ENCODE data around the gene ACP4.
"Not testable (repeated sequence)": the region's sequence is repeated elsewhere in the genome, so short reads cannot be mapped to it uniquely, and the experiment has no call there.

Gene ACP4

DNA sequence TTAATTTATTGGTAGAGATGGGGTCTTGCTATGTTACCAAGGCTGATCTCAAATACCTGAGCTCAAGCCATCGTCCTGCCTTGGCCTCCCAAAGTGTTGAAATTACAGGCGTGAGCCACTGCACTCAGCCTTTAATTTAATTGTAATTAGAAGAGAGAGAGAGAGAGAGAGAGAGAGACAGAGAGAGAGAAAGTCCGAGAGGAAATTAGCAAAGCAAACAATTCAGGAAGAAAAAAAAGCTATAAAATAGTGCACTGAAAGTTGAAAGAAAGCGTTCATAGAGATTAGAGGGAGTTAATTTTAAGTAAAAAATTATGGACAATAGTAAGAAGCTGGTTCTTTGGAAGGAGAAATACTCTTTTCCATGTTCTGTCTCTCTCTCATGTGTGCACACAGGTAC, 13.0 kb upstream of the ACP4 start:
- DNase-seq, result no peak

DNA sequence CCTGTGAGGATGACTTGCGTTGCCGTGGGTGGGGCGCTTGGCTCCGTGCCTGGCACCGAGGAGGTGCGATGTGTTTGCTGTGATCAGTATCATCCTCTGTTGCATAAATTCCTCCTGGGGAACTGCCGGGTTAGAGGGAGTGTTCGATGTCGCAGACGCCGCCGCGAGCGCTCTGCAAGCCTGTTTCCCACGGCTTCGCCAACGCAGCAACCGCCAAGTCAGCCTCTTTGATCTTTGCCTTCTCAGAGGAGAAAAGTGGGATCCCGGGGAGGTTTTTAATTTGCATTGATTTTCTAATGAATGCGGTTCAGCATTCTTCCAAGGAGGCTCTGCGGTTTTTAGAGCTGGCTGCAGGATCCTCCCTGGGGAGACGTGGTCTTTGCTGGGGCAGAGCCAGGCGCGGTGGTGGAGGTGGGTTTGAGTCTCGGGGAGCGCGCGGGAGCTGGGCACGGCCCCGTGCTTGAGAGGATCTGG, 12.3 kb upstream of the ACP4 start:
- DNase-seq, result no peak

DNA sequence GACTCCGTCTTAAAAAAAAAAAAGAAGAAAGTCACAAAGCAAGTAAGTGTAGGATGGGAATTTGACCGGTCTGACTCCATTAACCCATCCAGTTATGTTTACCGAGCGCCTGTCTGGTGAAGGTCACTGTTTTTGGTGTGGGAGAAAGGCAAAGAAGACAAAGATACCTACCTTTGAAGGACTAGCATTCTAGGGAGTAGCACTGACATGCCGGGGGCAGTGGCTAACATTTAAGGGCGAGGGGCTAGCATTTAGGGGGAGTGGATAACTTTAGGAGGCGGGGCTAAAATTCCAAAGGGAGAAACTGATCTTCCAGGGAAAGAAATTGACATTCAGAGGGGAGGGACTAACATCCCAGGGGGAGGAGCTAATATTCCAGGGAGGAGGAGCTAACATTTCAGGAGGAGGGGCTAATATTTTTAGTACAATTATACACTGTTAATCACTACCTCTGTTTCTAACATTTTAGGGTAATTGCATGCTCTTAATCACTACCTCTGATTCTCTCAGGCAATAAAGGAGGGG, 11.2 kb upstream of the ACP4 start:
- DNase-seq, result no peak

DNA sequence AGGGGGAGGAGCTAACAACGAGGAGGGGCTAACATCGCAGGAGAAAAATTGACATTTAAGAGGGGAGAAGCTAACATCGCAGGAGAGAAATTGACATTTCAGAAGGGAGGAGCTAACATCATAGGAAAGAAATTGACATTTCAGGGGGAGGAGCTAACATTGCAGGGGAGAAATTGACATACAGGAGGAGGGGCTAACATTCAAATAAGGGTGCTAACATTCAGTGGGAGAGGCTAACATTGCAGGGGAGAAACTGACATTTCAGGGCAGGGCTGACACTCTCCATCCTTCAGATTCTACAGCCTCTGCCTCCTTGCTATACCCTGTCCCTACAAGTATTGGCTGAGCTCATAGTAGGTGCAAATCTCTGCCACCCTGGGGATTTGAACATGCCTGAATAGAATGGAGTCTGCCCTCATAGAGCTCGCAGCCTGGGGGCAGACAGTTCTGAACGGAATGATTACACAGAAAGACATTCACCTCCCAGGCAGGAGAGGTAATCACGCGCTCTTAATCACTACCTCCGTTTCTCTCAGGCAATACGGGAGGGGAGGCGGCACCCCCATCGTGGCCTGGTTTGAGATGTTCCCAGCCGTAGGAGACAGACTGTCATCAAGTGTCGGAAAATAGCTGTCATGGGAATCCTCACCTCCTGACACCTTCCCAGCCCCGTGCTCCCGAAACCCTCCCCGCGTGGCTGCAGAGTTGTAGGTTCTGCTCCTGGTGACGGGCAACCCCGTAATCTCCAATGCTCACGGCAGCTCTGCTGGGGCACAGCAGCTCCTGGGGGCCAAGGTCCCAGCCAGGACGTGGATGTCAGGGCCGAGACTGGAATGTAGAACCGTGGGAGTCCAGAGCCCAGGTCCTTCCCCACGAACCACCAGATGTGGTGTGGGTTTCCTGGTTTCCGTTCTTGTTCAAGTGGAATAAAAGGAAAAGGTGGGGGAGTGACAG, 10.4 kb upstream of the ACP4 start:
- DNase-seq, result no peak

DNA sequence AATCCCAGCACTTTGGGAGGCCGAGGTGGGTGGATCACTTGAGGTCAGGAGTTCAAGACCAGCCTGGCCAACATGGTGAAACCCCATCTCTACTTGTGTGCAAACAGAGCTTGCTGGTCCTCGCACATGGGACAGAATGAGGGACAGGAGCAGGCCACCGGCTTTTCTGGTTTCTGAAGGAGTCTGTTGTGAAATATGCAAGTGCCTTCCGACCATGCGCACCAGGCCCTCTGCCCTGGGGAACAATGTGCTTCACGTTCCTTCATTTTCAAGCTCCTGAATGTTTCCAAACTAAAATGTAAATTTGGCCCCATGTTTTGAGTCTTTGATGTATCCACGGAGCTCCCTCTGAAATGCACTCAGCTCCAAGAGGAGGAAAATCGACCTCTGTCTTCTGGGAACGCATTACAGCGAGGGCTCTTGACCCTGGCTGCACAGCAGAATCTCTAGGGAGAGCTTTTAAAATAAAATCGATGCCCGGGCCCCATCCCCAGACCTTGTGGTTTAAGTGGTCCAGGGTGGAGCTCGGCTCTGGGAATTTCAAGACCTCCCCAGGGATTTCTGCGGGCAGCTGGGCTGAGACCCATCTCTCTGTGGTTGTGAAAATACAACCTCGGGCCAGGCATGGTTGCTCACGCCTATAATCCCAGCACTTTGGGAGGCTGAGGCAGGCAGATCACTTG, 9.3 kb upstream of the ACP4 start:
- DNase-seq, result no peak

DNA sequence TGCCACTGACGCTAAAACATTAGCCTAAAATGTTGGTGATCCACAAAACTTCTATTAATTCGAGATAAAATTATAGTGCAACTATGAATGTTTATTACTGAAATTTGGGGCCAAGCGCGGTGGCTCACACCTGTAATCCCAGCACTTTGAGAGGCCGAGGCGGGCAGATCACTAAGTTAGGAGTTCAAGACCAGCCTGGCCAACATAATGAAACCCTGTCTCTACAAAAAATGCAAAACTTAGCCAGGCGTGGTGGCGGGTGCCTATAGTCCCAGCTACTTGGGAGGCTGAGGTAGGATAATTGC, 6.4 kb upstream of the ACP4 start:
- not testable (repeated sequence) for DNase-seq

DNA sequence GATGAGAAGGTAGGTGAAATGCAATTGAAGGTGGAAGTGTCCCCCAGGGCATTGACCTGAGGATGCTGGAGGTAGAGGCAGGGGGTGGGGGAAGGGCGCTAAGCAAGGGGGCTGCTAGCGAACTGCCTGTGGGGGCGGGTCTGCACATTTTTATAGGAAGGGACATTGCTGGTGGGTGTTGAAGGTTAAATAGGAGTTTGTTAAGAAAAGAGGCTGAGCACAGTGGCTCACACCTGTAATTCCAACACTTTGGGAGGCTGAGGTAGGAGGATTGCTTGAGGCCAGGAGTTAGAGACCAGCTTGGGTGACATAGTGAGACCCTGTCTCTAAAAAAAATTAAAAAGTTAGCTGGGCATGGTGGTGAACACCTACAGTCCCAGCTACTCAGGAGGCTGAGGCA, 5.5 kb upstream of the ACP4 start:
- no peak for DNase-seq

DNA sequence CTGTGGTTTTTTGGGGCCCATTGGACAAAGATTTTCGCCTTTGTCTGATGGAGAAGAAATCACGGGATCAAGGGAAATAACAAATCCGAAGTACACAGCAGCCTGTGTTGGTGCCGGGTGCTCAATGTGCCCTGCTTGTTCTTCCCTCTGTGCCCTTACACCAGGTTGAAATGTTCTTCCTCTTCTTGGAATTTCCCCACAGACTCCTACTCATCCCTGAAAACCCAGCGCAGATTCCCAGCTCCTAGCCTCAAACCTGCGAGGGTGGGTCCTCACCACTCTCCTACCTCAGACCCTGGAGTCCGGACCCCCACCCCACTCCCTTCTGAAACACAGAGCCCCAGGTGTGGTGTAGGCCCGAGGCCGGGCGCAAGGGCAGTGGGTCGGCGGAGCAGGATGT, 4.9 kb upstream of the ACP4 start:
- DNase-seq, result no peak

DNA sequence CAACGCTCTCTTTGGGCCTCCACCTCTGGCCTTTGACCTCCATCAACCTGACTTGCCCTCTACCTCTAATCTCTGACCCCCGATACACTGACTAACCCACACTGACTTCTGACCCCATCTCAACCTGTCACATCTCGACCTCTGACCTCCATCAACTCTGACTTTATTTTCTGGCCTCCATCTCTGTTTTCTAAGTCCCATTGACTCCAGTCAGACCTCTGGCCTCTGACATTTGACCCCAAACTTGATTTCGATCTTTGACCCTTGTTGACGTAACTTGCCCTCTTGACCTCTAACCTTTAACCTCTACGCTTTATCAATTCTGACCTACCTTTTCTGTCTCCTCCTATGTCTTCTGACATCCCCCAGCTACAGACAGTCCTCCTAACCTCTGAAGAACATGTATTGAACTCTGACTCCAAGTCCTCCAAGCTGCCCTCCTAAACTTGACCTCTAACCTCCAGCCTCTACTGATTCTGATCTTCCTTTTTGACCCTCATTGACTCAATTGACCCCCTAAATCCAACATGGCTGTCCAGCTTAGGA, 780 bp downstream of the ACP4 start:
- DNase-seq, result no peak

DNA sequence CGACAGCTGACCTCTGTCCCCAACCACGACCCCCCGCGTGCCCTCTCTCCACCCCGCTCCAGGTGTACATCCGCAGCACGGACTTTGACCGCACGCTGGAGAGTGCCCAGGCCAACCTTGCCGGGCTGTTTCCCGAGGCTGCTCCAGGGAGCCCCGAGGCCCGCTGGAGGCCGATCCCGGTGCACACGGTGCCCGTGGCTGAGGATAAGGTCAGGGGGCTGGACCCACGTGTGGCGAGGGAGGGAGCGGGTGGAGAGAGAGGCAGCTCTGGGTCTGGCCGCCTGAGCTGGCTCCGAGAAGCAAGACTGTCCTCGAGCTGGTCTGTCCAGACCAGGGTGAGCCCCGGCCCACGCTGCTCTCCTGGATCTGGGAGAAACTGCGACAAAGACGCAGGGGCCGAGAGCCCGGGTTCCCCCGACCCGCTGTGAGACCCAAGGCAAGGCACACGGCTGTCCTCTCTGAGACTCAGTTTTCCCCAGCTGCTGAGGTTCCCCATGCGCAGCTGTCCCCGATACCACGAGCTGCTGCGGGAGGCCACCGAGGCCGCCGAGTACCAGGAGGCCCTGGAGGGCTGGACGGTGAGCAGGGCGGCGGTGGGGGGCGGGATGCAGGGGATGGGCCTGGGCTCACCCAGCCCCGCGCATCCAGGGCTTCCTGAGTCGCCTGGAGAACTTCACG, 1.5 kb downstream of the ACP4 start:
- peak in 1 of 2 experiments; percentile 40 for DNase-seq

DNA sequence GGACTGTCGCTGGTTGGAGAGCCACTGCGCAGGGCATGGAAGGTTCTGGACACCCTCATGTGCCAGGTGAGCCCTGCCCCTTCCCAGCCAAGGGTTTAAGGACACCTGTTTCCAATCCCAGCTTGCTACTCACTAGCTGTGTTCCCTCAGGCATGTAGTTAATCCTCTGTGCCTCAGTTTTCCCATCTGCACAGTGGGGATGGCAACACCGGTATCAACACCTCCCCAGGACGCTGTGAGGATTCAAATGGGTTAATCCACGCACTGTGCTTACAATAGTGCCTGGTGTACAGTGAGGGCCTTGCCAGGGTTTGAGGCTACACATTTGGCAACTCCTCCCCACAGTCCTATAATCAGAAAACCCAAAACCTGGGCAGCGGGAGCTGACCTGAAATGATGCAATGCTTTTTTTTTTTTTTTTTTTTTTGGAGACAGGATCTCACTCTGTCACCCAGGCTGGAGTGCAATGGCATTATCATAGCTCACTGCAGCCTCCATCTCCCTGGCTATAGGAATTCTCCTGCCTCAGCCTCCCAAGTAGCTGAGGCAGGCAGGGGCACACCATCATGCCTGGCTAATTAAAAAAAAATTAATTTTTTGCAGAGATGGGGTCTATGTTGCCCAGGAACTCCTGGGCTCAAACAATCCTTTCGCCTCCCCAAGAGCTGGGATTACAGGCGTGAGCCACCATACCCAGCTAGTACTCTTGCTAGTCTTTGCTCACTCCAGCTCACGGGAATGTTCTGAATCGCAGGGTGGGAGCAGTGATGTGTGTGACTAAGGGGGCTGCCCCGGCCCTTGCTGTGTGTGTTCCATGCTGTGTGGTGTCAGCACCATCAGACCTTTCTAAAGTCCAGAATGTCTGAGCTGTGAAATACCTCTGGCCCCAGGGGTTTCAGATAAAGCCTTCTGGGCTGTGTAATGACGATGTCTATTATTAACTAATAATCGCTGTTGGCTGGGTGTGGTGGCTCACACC, 2.3 kb downstream of the ACP4 start:
- peak in 1 of 2 experiments; percentile 37 for DNase-seq

DNA sequence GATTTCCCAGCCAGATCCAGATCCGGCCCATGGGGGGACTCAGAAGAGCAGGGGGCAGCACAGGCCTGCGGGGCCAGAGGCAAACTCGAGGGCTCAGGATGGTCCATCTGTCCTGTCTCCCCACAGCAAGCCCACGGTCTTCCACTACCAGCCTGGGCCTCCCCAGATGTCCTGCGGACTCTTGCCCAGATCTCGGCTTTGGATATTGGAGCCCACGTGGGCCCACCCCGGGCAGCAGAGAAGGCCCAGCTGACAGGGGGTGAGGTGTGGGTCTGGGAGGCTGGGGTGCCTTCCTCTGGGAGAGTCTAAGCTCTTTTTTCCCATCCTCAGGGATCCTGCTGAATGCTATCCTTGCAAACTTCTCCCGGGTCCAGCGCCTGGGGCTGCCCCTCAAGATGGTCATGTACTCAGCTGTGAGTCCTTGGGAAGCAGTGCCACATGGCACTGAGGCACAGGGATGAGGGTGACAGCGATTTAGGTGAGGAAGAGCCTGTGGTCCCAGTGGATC, 3.4 kb downstream of the ACP4 start:
- DNase-seq, result peak in 1 of 2 experiments; percentile 34

DNA sequence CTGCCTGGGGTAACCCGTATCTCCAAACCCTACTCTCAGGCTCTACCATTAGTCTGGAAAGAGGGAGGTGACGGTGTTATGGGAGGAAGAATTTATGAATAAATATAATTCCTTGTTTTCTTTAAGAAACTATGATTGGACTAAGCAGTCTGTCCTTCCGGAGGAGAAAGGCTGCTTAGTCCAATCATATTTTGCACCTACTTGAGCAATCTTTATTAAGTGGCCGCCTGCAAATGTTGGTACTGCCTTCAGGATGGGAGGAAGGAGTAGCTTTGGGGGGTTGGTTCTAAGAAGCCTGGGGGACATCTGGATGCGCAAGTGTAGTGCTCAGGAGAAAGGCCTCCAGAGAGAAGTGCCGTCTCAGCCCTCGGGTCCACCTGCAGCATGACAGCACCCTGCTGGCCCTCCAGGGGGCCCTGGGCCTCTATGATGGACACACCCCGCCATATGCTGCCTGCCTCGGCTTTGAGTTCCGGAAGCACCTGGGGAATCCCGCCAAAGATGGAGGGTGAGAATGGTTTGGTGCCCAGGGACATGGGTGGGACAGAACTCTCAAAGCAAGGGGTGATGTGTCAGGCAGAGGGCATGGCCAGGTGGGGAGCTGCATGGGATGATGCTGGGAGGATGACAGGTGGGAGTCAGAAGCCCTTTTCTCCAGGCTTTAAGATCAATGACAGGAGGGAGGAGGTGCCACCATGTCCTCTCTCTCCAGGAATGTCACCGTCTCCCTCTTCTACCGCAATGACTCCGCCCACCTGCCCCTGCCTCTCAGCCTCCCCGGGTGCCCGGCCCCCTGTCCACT, 4.1 kb downstream of the ACP4 start:
- DNase-seq, result peak in 1 of 2 experiments; percentile 38

DNA sequence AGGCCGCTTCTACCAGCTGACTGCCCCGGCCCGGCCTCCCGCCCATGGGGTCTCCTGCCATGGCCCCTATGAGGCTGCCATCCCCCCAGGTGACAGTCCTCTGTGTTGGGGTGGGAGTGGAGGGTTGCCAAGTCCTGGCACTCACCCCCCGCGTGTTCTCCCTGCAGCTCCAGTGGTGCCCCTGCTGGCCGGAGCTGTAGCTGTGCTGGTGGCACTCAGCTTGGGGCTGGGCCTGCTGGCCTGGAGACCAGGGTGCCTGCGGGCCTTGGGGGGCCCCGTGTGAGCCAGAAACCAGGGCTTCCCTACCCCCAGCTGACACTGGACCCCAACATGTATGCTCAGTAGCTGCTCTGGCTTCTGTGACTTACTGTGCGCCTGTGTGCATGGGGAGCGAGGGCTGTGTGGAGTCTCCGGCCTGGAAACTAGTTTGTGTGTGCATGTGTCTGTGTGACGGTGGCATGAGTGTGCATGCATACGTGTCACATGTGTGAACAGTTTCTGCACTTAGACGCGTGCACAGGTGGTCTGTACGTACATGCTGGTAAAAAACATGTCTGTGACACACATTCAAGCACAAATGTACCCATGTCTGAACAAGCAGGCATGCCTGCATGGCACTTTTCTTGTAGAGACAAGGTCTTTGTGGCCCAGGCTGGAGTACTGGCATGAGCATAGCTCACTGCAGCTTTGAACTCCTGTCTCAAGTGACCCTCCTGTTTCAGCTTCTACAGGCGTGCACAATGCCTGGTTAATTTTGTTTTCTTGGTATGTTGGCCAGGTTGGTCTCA, 4.9 kb downstream of the ACP4 start:
- DNase-seq, result no peak

DNA sequence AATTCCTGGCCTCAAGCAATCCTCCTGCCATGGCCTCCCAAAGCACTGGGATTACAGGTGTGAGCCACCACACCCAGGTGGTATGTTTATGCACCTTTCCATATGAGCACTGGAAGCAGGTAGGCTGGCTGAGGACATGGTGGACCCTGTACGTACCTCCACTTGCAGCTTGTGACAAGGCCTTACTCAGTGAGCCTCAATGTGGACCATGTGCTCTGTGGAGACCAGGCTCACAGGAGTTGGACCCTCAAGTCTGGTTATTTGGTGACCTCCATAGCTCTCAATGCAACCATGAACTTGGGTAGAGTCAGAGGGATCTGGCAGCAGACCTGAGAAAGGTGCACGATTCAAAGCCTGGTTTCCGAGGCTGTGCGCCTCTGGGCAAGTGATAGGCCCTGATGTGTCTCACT, 5.5 kb downstream of the ACP4 start:
- DNase-seq, result no peak

DNA sequence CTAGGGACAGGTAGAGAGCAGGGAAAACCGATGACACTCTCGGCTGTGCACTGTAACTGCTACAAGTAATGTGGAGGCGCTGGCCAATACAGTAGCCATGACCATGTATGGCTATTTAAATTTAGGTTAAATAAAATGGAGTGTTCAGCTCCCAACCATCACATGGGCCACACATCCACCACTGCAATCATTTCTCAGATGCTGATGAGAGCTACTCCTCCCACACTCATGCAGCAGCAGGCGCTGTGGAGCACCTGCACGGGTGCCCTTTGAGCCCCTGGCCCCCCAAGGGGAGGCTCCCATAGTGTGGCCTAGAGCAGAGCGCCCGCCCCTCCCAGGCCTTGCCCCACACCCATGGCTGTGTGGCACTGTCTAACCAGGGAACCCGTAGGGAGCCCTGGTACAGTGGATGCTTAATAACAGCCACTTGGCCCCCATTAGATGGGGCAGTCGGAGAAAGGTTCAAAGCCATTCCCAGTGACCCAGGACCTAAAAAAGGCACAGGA, 6.0 kb downstream of the ACP4 start:
- no peak for DNase-seq

DNA sequence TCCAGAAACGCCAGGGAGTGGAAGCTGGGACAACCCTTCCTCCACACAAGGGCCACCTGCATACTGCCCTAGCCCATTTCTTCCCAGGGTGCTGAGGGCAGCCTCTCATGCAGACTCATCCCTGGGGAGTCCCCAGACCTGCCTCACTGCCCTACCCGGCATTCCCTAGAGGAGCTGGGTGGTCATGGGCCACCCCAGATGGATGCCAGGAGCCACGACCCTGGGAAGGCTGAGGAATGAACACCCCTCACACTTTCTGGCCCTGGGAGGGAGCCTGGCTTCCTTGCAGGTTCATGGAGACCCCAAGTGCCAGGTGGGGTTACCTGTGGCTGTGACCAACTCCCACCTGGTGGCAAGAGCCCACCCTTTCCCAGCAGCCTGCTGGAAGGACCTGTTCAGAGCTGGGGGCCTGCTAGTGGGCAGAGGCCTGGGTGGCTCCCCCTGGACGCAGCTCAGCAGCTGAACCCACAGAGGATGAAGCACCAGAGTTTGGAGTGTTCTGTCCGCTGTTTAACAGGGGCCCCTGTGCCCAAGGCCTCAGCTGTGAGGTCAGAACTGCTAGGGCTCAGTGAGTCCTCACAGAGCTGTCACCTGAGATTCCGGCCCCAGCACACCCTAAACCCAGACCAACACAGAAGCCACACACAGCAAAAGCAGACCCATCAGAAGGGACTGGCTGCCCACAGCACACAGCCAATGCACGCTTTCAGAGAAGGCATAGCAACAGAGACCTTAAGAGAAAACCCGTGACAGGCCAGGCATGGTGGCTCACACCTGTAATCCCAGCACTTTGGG, 6.6 kb downstream of the ACP4 start:
- no peak for DNase-seq

DNA sequence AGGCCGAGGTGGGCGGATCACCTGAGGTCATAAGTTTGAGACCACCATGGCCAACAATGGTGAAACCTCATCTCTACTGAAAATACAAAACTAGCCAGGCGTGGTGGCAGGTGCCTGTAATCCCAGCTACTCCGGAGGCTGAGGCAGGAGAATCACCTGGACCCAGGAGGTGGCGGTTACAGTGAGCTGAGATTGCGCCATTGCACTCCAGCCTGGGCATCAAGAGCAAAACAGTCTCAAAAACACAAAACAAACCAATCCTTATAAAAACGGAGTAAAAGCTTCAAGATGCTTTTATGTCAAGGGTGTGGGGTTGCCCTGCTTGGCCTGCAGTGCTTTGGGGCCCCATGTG, 7.2 kb downstream of the ACP4 start:
- DNase-seq, result no peak

All from NCI-H446 (cell line).